NCI-H1930 (cell line): ENCODE data around the gene FURIN.
"Not testable (repeated sequence)": the region's sequence is repeated elsewhere in the genome, so short reads cannot be mapped to it uniquely, and the experiment has no call there.

ENCODE experiments used
- DNase-seq, 2 experiments: peaks; one replicate each; lab custom pipeline; 2025; lab: John Stamatoyannopoulos, UW

FURIN gene

DNA sequence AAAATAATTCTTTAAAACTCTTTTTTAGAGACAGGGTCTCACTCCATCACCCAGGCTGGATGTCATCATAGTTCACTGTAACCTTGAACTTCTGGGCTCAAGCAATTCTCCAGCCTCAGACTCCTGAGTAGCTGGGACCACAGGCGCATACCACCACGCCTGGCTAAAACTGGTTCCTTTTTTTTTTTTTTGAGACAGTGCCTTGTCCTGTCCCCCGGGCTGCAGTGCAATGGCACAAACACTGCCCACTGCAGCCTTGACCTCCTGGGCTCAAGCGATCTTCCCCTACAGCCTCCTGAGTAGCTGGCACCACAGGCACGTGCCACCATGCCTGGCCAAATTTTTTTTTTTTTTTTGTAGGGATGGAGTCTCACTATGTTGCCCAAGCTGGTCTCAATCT lies 23.7 kb upstream of the FURIN start:
- no peak for DNase-seq

DNA sequence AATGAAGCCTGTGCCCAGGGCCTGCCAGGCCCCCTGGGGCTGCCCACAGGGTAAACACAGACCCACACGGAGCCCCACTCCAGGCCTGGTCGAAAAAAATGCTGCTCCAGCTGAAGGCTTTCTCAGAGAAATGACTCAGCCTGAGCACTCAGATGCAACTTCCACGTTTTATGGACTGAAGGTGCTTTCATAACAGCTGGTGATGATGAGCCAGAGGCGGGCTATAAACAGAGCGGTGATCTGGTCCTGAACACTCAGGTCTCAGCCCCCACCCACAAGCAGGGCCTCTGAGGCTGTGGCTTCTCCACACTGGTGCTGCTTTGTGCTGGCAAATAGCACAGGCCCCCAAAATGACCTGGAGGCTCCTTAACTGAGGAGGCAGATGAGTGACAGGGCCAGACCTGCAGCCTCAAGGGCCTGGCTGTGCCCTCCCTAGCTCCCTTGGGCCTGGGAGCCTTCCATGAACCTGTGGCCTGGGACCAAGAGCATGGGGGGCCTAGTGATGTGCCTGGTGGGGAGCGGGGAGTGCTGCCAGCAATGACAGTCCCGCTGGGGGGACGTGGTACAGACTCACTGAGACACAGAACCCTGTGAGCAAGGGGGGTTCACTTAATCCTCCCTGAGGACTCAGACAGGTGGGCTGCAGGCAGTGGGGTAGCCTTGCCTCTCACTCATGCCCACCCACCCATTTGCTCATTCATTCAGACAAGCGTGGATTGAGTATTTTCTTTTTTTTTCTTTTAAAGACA lies 23.0 kb upstream of the FURIN start:
- no peak for DNase-seq

DNA sequence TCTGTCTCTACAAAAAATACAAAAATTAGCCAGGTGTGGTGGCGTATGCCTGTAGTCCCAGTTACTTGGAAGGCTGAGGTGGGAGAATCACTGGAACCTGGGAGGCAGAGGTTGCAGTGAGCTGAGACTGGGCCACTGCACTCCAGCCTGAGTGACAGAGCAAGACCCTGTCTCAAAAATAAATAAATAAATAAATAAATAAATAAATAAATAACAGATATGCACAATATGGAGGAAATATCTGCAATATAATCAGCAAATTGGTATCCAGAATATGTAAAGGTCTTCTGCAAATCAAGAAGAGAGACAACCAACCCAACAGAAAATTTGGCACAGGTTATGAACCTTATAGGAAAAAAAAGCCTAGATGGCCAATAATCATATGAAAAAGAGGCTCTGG lies 19.0 kb upstream of the FURIN start:
- not testable (repeated sequence) for DNase-seq

DNA sequence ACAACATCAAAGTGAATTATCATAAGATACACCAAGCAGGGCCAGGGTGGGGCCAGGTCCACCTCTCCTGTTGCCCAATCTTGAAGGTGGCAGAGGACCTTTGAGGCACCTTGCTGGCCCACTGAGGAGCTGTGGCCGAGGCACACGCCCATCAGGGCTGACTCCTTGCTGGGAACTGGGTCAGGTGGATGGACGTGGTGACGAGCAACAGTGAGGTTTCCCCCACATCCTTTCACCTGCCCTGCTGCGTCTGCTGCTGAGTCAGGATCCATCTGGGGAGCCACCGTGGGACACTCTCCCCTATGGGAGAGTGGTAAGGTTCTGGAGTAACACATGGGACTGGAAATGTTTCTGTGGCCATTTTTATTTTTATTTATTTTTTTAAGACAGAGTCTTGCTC lies 17.3 kb upstream of the FURIN start:
- no peak for DNase-seq

DNA sequence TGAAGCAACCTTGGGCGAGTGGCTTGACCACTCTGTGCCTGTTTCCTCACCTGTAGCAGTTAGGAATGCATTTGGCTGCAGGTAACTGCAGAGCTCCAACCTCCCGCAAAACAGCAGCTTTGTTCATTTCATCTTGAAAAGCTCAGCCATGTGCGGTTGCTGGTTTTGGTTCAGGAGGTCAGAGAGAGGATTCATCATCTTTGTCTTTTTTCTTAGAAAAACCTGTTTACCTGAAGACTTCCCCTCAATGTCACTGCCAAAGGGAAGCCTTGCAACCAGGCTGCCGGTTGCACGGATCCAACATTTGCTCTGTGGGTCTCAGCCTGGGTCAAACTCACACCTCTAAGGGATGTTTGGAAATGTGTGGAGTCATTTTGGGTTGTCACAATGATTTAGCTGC lies 16.4 kb upstream of the FURIN start:
- no peak for DNase-seq

DNA sequence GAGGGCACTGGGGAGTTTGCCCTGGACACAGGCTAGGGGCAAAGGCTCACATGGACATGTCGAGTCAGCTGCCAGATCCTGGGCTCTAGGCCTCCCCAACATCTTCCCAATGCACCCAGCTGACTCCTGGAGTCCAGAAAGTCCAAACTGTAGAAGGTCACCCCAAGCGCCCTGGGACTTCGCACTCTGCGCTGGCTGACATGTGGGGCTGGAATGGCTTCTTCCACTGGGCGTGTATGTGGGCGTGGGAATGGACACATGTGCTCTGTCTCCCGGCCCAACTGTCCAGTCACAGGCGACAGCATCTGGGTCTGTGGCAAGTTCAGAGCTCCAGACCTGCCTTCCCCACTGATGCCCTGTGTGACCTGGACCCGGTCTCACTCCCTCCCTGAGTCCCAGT lies 13.2 kb upstream of the FURIN start:
- DNase-seq, result no peak

DNA sequence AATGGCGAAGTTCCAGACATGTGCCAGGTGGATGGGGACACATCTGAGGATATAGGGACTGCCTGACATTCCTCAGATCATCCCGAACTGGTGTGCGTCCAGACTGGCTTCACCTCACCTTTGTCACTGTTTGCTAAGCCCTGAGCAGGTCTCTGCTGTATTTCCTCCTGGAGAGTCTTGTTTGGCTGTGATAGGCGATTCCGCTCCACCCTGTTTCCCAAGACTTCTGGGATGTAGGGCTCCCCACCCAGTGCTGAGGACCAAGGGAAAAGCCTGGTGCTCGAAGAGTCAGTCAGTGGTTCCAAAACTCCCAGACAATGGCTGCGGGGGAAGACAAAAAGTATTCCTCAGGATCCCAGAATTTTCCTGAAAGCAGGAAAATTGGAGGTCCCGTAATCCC lies 11.1 kb upstream of the FURIN start:
- DNase-seq, result no peak

DNA sequence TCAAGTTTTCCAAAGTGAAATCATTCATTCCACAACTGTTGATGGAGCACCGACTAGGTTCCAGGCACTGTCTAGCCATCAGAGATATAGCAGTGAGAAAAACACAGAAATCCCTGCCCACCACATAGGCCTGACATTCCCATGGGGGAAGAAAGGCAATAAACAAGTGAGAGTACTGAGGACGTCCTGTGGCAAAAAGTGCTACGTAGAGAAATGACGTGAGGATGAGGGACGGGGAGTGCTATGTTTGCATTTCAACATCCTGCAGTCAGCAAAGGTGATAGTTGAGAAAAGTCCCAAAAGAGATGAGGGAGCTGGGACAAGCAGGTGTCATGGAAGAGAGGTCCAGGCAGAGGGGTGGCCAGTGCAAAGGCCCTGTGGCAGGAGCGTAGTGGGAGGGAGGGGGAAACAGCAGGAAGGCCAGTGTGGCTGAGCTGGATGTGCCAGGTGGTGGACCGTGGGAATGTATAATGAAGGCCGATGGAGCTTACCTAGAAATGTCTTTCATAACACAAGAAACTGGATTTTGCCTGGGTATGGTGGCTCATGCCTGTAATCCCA lies 10.4 kb upstream of the FURIN start:
- DNase-seq, result no peak

DNA sequence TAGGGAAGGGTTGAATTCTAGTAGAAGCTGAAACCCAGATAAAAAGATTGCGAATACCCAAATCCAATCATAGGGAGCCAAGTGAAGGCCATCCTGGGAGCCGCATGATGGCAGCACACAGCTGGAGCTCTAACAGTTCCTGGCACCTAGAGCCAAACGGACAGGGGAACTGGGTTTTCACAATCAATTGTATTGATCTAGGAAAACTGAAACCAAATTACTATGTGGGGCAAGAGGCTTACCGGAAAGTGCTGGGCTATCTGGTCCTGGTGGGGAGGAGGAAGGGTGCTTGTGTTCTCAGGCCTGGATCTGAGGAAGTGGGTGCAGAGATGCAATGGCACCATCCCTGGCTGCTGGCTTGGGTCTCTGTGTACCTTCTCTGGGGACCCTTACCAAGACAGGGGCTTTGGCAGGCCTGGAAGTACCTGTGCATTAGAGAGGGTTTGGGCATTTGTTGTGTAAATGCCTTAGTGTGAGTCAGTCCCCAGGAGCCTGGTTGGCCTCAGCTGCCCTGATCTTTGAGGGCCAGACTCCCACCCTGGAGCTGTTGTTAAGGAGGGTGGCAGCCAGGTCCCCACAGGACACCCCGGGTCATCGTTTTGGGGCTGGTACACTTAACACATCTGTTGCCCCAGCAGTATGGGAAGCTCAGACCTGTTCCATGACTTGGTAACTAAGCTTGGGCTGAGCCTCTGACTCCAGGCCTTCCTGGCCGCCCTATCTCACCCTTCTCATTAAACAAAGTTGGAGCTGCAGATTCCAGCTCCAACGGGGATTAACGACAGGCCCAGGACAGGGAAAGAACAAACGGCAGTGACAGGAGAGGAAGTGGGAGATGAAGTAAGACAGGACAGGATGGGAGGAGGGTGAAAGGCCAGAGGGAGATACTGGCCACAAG lies 8.9 kb upstream of the FURIN start:
- no peak for DNase-seq

DNA sequence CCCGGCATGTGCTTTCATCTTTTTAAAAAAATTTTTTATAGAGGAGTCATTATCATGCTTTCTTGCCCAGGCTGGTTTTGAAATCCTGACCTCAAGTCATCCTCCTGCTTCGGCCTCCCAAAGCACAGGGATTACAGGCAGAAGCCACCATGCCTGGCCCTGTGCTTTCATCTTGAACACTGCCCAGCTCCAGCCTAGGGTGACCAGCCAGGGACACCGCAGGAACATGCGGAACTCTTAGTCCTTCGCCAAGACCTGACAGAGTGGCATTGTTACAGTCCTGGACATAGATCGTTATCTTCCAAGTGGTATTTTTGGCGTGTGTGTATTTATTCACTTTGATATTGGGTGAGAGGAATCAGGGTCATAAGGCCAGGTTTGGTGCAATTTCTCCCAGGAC lies 7.9 kb upstream of the FURIN start:
- DNase-seq, result no peak

DNA sequence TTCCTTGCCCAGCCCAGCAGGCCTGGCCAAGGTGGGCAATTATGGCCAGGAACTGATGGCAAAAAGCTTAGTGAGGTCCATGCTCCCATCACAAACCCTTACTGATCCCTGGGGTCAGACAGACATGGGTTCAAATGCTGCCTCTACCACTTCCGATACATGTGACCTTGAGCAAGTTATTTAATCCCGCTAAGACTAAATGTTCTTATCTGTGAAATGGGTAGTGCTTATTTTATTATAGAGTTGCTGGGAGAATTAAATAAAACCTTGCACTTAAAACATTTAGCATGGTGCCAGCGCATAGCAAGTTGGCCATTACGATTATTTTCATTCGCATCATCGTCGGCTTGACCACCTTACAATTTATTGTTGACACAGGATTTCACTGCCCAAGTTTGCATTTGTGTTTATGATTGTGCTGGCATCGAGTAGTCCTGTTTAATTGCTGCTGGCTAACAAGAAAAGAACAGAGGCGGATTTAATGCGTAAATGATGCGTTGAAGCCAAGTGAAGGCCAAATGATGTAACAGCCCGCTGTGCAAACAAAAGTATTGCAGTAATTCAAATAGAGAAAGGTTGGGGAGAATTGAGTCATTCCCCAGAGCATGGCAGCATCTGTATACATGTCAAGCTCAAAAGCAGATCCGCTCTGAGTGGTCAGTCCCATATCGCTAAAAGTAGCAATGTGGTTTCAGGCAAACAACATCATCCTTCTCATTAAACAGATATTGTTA lies 7.3 kb upstream of the FURIN start:
- peak; percentile 40 to 61 for DNase-seq

DNA sequence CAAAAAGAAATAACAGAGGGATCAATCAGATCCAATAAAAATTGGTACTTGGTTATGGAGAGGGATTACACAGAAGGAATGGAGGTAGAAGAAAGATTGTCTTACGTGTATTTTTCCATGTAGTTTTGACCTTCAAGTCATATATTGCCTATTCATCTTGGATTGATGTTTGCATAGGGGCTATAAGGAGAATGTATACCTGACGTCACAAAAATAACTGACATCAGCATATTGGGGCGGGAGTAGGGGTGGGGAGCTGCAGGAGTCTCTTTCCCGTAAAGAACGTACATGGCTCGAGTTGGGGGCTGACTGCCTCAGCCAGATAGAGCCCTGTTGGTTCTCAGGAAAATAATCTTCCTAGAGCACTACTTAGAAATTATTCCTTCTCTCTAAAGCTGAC lies 5.9 kb upstream of the FURIN start:
- DNase-seq, result no peak

DNA sequence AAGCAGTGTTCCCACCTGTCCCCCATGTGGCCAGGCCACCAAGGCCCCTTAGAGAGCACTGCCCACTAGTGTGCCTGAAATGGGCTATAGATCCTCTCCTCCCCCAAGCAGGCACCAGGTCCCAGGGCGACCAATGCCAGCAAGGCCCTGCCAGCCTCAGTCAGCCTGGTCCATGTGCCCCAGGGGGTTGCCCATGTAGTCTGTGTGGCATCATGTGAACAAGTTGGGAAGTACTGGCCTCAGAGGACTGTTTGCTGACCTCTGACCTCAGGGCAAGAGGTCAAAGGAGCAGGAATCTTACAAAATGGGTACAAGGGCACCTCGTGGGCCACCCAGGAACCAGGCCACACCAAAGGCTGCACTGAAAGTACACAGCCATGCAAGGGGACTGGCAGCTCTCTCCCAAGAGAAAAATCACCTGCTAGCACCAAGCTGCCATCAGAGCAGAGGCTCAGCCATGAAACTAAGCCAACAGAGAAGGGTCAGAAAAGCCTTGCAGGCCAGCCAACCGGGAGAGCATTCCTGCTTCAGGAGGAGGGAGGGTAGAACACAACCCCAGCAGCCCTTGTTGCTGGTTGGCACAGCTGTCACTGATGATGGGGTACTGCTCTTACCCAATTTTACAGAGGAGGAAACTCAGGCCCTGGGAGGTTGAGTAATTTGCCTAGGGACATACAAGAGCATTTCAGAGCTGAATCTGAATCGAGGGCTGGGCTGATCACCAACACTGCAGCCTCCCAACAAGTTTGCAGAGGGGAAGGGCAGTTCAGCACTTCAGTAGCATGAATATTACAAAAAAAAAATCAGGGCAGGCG lies 5.2 kb upstream of the FURIN start:
- no peak for DNase-seq

DNA sequence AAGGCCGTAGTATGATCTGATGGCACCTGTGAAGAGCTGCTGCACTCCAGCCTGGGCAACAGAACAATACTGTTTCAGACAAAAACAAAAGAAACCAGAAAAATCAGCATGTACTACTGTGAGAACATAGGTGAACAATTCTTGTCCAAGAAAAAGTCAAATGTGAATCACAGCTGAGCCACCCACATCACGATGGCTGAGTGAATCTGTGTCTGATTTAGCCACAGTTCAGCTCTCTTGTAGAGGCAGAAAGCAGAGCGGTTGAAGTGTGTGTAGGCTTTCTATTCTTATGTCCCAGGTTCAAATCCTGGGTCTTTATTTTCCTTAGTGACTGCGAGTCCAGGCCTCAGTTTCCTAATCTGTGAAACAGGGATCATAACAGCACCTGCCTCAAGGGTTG lies 4.4 kb upstream of the FURIN start:
- no peak for DNase-seq

DNA sequence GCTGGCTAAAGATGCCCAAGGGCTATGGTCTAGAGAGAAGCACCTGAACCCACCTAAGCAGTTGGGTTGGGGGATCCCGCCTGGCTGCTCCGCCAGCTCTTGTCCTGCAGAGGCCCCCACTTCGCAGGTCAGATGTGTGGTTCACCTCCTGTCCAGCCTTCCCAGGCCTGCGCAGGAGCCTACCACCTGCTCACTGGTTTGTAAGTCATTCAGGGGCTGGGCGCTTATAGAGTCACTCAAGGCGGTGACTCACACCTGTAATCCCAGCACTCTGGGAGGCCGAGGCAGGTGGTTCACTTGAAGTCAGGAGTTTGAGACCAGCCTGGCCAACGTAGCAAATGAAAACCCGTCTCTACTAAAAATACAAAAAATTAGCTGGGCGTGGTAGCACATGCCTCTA lies 3.9 kb upstream of the FURIN start:
- no peak for DNase-seq

DNA sequence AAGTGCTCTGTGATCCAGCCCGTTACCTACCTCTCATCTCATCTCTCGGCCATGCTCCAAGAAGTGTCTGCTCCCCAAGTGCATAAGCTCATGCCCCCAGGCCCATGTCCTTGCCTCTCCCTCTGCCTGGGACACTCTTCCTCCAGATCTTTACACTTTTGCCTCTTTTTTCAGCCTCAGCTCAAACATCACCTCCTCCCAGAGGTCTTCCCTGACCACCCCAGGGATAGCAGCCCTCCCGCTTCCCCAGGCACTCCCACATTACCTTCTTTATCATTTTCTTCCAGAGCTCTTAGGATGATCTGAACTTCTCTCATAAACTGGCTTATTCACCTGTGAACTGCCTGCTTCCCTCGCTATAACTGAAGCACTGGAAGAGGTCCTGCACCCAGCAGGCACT lies 2.7 kb upstream of the FURIN start:
- DNase-seq, result no peak

DNA sequence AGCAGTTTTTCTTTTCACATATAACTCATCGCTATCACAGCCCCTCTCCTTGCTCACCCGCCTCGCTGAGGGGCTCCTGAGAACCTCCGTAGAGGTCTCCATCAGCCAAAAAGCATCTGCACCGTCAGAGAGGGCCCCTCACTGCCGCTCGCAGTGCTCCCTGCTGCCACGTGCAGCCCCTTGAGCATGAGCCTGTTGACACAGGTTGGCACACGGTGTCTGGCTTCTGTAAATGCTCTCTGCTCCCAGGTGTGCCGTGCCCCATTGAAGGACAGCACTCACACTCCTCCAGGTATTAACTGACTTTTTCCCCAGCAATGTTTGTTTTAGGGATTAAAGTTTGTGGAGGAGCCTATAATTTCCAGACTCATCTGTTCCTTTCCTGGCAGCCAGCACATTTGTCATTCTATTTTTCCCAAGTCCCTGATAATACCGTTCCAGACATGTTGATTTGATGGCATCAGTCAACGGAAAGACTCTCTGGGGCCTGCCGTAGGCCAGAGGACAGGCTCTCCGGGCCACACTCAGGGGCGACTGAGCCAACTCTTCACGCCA lies 2.1 kb upstream of the FURIN start:
- DNase-seq, result no peak

DNA sequence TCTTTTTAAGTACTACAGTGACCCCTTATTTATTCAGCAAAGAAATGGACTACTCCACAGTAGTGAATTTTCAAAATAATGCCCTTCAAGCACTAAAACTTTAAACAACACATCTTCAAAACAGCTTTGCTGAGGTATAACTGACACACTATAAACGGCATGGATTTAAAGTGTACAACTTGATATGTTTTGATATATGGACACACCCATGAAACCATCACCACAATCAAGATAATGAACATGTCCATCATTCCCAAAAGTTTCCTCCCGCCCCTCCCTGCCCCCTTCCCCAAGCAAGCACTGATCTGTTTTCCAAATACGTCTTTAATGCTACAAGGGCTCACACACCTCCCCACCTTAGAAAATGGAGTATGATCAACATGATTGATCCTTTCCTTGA lies 1.6 kb upstream of the FURIN start:
- no peak for DNase-seq

DNA sequence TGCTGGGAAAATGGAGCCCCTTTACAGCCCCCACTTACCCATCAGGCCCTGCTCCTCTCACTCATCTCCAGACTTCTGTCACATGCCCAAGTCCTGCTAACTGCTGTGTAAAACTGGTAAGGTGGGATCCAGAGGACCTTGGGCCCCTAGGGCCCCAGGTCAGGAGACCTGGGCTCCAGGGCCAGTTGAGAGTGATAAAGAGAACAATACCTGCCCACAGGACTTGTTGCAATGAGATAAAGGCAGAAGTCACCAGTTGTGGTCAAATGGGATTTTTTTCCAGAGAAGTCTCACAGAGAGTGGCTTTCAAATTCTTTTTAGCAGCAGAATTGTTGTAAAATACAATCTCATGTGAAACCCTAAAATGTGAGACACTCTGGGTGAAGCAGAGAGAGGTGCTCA lies 753 bp downstream of the FURIN start:
- DNase-seq, result no peak

DNA sequence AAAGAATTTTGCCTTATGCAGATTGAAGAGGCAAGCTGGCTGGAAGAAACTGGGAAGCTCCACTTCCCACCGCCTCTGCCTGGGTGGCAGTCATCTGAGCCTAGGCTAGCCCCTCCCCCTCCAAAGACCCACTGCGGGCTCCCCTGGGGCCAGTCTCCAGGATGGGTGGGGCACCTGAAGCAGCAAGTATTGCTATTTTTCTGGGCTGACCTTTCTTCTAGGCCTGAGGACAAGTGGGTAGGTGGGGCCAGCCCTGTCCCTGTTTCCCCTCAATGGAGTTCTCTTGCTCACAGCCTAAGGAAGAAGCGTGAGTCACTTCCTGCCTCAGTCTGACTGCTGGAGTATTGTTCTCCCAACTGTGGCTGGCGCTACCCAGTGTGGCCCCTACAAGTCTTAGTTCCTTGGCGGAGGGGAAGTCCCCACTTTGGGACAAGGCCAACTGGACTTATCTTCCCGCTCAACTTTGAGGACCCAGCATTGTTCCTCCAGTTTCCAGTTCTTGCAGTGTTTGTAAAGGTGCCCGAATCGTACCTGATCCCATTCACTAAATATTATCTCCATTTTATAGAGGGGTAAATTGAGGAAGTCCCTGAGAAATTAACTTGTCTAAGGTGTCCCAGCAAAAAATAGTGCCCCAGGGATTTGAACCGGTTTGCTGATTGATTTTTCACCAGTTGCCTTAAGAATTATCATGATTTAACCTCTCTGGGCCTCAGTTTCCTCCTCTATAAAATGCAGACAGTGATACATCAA lies 1.4 kb downstream of the FURIN start:
- DNase-seq, result no peak
